Measurements from ENCODE around the gene BATF3.

- TF ChIP-seq CTCF (IDR thresholded peaks at IDR 0.05) = no peak
- TF ChIP-seq POLR2A (IDR thresholded peaks at IDR 0.05) = no peak
These were observed 53.1 kb downstream of the BATF3 start for GRCh38 chr1:212646588-212646987.
